Measurements from ENCODE around the gene LIX1L.

Gene LIX1L

GRCh38 chr1:145959957-145960467 is 2.2 kb upstream of the LIX1L start:
- TF ChIP-seq CTCF (IDR thresholded peaks at IDR 0.05), result no peak

GRCh38 chr1:145959333-145959732 is 1.5 kb upstream of the LIX1L start:
- TF ChIP-seq CTCF (IDR thresholded peaks at IDR 0.05), result no peak

- TF ChIP-seq CTCF (IDR thresholded peaks at IDR 0.05), result no peak
Observed at GRCh38 chr1:145958734-145959133, 917 bp upstream of the LIX1L start.

- TF ChIP-seq CTCF (IDR thresholded peaks at IDR 0.05), result no peak
Observed at GRCh38 chr1:145956781-145957442, 905 bp downstream of the LIX1L start.

- TF ChIP-seq CTCF (IDR thresholded peaks at IDR 0.05), result no peak
Observed at GRCh38 chr1:145956361-145956760, 1.5 kb downstream of the LIX1L start.

- no peak for TF ChIP-seq CTCF (IDR thresholded peaks at IDR 0.05)
Observed at GRCh38 chr1:145955436-145955835, 2.4 kb downstream of the LIX1L start.

- no peak for TF ChIP-seq CTCF (IDR thresholded peaks at IDR 0.05)
Observed at GRCh38 chr1:145953861-145954260, 4.0 kb downstream of the LIX1L start.

- TF ChIP-seq CTCF (IDR thresholded peaks at IDR 0.05), result no peak
Observed at GRCh38 chr1:145952903-145953302, 4.9 kb downstream of the LIX1L start.
